GM21717 (cell line): ENCODE measurements around the gene CCDC7.
"Not testable (repeated sequence)": the region's sequence is repeated elsewhere in the genome, so short reads cannot be mapped to it uniquely, and the experiment has no call there.

Experiments used
- ATAC-seq: cut with Tn5 transposase; IDR thresholded peaks from one replicate; pipeline ENCODE4 v1.9.1; 2021; ENCODE audit warnings: mild to moderate bottlenecking, moderate library complexity; ENCODE audit not compliant: unreplicated experiment

CCDC7 gene

DNA sequence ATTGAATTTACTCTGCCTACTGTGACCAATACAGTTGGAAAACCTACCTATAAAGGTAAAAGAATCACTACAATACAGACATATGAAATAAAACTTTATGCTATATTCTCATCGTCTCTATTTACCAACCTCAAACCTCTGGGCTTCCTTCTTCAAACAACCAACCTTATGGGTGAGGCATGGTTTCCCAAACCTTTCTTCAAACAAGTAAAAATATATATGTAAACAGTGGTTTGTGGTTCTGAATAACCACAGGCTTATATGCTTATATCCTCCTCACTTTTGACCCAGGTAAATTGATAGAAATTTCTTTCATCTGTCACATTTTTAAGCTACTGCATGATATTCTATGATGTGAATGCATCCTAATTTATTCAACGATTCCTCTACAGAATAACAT is 408.5 kb downstream of the CCDC7 start:
- no peak for ATAC-seq

DNA sequence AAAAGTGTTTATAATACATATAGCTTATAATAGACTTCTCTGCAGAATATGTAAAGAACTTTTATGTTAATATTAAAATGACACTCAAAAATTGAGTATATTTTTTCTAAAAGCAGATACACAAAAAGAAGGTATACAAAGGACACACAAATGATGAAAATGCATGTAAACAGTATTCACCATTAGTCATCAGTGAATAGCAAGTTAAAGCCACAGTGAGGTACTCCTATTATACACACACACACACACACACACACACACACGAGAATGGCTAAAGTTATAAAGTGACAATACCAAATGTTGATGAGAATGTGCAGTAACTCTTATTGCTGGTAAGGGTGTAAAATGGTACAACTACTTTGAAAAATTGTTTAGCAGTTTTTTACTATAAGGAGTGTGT is 419.2 kb downstream of the CCDC7 start:
- no peak for ATAC-seq

GRCh38 chr10:32877915-32878314 is 432.0 kb downstream of the CCDC7 start:
- no peak for ATAC-seq

DNA sequence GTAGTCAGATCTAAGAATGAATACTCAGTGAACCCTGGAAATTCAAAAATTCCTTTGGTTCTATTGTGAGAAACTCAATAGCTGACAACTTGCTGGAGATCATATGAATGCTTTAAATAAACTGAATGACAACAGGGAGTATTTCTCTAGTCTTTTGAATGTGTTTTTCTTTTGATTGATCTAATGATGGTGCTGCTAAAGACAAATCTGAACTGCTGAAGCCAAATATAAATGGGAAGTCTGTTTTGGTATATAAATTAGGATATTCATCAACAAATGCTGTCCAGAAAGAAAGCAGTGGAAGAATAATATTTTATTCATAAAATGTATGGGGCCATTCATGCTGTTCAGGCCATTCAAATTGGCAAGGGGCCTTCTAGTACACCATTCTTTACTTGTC is 432.7 kb downstream of the CCDC7 start:
- no peak for ATAC-seq

DNA sequence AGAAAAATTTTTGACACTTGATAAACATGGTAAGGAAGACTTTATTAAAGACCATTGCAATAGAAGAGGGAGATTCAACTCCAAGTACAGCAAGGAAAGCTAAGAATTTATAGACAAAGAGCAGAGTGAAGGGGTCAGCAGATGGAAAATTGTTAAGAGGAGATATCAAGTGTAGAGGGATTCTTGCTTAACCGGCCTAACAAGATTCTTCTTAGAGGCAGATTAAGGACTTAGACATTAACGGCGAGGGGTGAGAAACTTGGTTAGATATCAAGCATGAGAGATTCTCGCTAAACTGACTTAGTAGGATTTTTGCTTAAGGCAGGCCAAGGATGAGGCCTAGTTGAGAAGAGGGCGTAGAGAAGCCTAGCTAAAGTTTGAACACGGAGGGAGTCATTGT is 436.1 kb downstream of the CCDC7 start:
- no peak for ATAC-seq

GRCh38 chr10:32887481-32887880 is 441.5 kb downstream of the CCDC7 start:
- no peak for ATAC-seq

- no peak for ATAC-seq
Measured at GRCh38 chr10:32888161-32888927, 442.4 kb downstream of the CCDC7 start.

DNA sequence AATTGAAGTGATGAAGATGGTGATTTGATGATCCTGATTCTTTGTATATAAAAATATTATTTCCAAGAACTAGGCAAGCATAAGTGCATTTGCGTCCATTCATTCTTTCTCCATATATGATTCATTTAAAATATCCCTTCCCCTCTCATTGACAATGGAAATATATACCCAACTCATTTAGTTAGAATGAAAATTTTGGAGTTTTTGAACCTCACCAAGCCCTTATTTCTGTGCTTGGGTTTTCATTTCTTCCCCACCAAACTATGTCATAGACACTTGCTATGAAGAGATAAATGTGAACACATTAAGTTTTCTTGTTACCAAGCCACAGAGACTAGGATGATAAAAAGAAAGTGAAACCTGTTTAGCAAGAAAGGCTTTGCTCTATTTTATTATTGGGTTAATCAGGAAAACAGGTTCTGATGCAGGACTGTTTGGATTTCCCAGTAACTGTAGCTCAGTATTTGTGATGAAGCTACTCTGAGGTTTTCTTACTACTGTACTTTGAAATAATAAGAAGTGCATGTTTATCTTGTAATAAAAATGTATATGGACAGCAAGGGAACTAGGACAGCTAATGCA is 443.8 kb downstream of the CCDC7 start:
- no peak for ATAC-seq

GRCh38 chr10:32890444-32890843 is 444.5 kb downstream of the CCDC7 start:
- ATAC-seq, result no peak

- ATAC-seq, result no peak
Measured at GRCh38 chr10:32891261-32891660, 445.3 kb downstream of the CCDC7 start.

GRCh38 chr10:32893434-32893833 is 447.5 kb downstream of the CCDC7 start:
- ATAC-seq, result no peak

DNA sequence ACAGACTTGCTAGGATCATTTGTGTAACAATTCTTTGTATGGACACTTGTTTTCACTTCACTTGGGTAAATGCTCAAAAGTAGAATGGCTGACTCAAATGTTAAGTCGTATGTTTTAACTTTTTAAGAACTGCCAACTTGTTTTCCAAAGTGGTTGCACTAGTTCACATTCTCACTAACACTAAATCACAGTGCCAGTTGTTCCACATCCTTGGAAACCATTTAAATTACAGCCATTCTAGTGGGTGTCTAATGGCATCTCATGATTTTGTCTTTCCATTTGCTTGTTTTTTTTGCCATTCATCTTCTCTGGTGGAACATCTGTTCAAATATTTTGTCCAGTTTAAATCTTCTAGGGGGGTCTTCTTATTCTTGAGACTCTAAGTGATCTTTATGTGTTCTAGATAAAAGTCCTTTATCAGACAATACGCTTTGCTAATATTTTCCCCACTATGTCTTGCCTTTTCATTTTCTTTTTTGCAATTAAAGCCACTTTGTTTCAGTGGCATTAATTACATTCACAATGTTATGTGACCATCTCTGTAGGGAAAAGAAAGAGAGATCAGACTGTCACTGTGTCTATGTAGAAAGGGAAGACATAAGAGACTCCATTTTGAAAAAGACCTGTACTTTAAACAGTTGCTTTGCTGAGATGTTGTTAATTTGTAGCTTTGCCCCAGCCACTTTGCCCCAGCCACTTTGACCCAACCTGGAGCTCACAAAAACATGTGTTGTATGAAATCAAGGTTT is 448.1 kb downstream of the CCDC7 start:
- ATAC-seq, result no peak

GRCh38 chr10:32895200-32895968 is 449.4 kb downstream of the CCDC7 start:
- not testable (repeated sequence) for ATAC-seq

DNA sequence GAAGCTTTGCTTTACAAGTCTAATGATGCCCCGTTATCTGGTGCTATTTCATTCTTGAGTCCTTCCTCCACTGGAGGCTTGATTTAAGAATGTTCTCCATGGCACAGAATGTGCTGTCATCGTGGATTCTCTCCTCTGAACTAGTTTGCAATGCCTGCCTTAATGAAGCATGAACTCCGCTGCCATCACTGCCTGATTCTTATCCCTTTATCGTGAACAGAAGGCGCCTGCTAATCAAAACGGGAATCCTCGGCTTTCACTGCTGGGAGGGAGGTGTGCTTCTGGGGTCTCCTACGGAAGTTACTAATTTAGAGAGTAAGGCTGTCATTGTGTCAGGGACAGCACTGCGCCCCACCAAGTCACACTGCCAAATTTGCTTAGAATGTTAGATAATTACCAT is 455.9 kb downstream of the CCDC7 start:
- no peak for ATAC-seq

DNA sequence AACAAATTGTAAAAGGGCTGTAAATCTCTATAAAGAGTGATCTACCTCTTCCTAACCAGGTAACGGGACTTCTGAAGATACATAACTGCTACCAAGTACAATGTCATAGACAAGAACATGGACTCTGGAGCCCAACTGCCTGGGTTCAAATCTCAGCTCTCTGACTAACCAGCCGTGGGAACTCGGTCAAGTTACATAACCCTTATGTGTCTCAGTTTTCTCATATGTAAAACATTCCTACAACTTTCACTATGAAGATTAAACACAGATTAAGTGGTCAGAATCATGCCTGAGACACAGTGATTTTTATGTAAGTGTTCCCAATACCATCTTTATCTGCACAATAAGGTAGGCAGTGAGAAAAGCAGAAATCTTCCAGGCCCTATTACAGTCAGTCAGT is 459.5 kb downstream of the CCDC7 start:
- ATAC-seq, result no peak

- ATAC-seq, result no peak
Measured at GRCh38 chr10:32906595-32906994, 460.7 kb downstream of the CCDC7 start.

- no peak for ATAC-seq
Measured at GRCh38 chr10:32909456-32909855, 463.5 kb downstream of the CCDC7 start.

GRCh38 chr10:32909970-32910369 is 464.0 kb downstream of the CCDC7 start:
- ATAC-seq, result not testable (repeated sequence)

DNA sequence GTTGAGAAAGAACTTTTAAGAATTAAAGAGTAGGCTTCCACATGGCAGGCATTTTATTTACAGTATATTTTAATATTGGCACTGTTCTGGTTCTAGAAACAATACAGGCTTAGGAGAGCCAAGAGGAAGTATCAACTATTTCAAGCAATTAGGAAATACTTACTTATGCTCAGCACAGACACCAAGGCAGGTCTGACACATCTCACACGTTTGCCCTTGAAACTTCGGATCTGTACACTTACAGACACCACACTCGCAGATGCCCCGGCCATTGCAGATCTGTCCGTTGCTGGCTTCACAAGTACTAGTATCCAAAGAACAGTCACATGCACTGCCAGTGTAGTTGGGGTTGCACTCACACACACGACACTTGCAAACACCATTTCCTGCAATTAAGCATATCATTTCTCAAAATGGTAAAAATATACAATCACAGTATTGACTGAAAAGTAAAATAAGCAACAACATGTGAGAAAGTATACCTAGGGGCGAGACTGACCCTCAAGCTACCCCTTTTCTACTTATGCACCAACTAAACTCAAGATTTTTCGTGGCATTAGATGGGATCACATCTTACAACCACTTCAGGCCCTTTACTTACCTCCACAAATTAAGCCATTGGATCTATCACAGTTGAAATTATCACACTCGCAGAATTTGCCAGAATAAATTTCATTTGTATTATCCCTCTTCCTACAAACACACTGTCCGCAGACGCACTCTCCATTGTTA is 465.5 kb downstream of the CCDC7 start:
- no peak for ATAC-seq

DNA sequence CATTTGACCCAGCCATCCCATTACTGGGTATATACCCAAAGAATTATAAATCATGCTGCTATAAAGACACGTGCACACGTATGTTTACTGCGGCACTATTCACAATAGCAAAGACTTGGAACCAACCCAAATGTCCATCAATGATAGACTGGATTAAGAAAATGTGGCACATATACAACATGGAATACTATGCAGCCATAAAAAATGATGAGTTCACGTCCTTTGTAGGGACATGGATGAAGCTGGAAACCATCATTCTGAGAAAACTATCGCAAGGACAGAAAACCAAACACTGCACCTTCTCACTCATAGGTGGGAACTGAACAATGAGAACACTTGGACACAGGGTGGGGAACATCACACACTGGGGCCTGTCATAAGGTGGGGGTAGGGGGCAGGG is 471.9 kb downstream of the CCDC7 start:
- not testable (repeated sequence) for ATAC-seq

- ATAC-seq, result no peak
Measured at GRCh38 chr10:32922170-32922569, 476.2 kb downstream of the CCDC7 start.
